Embryonic facial prominence (tissue), 1 donor: ENCODE measurements around the gene EDEM1.
A peak's percentile ranks its signal among the peaks of the same experiment; 100 is the strongest.
"Not testable (repeated sequence)": the region's sequence is repeated elsewhere in the genome, so short reads cannot be mapped to it uniquely, and the experiment has no call there.

Source experiments
- DNase-seq: peaks from one replicate; pipeline ENCODE4 v3.0.0-alpha.2; 2016; ENCODE audit errors: extremely low spot score

Gene EDEM1

GRCh38 chr3:5187156-5187919 lies at the start of gene EDEM1:
Gene EDEM1 (plus strand): TSS chr3:5187707. CDS start chr3:5187806, 99 bp downstream.
- DNase-seq = peak; percentile 68

GRCh38 chr3:5138214-5138981 lies 49.1 kb upstream of the EDEM1 start:
- no peak for DNase-seq

- no peak for DNase-seq
Observed at GRCh38 chr3:5140230-5140621, 47.3 kb upstream of the EDEM1 start.

- no peak for DNase-seq
Observed at GRCh38 chr3:5140839-5141238, 46.7 kb upstream of the EDEM1 start.

- no peak for DNase-seq
Observed at GRCh38 chr3:5141760-5142159, 45.7 kb upstream of the EDEM1 start.

- DNase-seq = no peak
Observed at GRCh38 chr3:5143464-5143863, 44.0 kb upstream of the EDEM1 start.

GRCh38 chr3:5144316-5144994 lies 43.1 kb upstream of the EDEM1 start:
- no peak for DNase-seq

GRCh38 chr3:5145120-5145519 lies 42.4 kb upstream of the EDEM1 start:
- no peak for DNase-seq

- DNase-seq = not testable (repeated sequence)
Observed at GRCh38 chr3:5147152-5147551, 40.4 kb upstream of the EDEM1 start.

GRCh38 chr3:5149306-5149880 lies 38.1 kb upstream of the EDEM1 start:
- no peak for DNase-seq

- DNase-seq = no peak
Observed at GRCh38 chr3:5151586-5151985, 35.9 kb upstream of the EDEM1 start.

- DNase-seq = no peak
Observed at GRCh38 chr3:5153074-5153473, 34.4 kb upstream of the EDEM1 start.

GRCh38 chr3:5155241-5155640 lies 32.3 kb upstream of the EDEM1 start:
- DNase-seq = no peak

- DNase-seq = no peak
Observed at GRCh38 chr3:5160321-5160720, 27.2 kb upstream of the EDEM1 start.

- DNase-seq = no peak
Observed at GRCh38 chr3:5160940-5161858, 26.3 kb upstream of the EDEM1 start.

GRCh38 chr3:5162102-5162501 lies 25.4 kb upstream of the EDEM1 start:
- DNase-seq = no peak

GRCh38 chr3:5165698-5166097 lies 21.8 kb upstream of the EDEM1 start:
- no peak for DNase-seq

GRCh38 chr3:5166846-5167245 lies 20.7 kb upstream of the EDEM1 start:
- DNase-seq = no peak

- no peak for DNase-seq
Observed at GRCh38 chr3:5168110-5168509, 19.4 kb upstream of the EDEM1 start.

GRCh38 chr3:5169807-5170206 lies 17.7 kb upstream of the EDEM1 start:
- no peak for DNase-seq

- DNase-seq = no peak
Observed at GRCh38 chr3:5170975-5171374, 16.5 kb upstream of the EDEM1 start.
